Activated naive CD8-positive, alpha-beta T cell treated with anti-CD3 and anti-CD28 coated beads, Interleukin-2, amount 50 U/mL, for 24 hours (primary cell): ENCODE measurements around the gene REV3L.

Experiments used
- ATAC-seq: fragments of 150-1000 bp; cut with Tn5 transposase; one replicate; pipeline ENCODE4 v1.10.0; 2021
- DNase-seq: peaks from one replicate; pipeline ENCODE4 v3.0.0; 2021
- H3K27ac Mint-ChIP-seq: one replicate; pipeline ENCODE4 v1.8.0; 2021; ENCODE audit warnings: mild to moderate bottlenecking, mixed read lengths
- H3K27me3 Mint-ChIP-seq: one replicate; pipeline ENCODE4 v1.8.0; 2021; ENCODE audit warnings: mixed read lengths
- H3K36me3 Mint-ChIP-seq: one replicate; pipeline ENCODE4 v1.8.0; 2021; ENCODE audit warnings: low read depth, mixed read lengths
- H3K4me1 Mint-ChIP-seq: one replicate; pipeline ENCODE4 v1.8.0; 2021; ENCODE audit warnings: mixed read lengths
- H3K4me3 Mint-ChIP-seq: one replicate; pipeline ENCODE4 v1.8.0; 2021; ENCODE audit warnings: mild to moderate bottlenecking, moderate library complexity, mixed read lengths
- H3K9me3 Mint-ChIP-seq: one replicate; pipeline ENCODE4 v1.8.0; 2021; ENCODE audit warnings: mixed read lengths

The REV3L gene

GRCh38 chr6:111437573-111437972, 45.4 kb downstream of the REV3L start:
- no peak overlapping the region for H3K4me3 Mint-ChIP-seq
- peaks cover 7% of the 10 kb centered on the region for H3K36me3 Mint-ChIP-seq
- peaks cover 36% of the 10 kb centered on the region for H3K4me1 Mint-ChIP-seq
- H3K27me3 Mint-ChIP-seq, result no peaks in the 10 kb centered on the region
- H3K9me3 Mint-ChIP-seq, result peaks cover 13% of the 10 kb centered on the region
- no peak overlapping the region for H3K27ac Mint-ChIP-seq
- ATAC-seq, result no peak
- DNase-seq, result no peak

- ATAC-seq, result no peak
- H3K4me3 Mint-ChIP-seq, result no peak overlapping the region
Measured at GRCh38 chr6:111432511-111432910, 50.5 kb downstream of the REV3L start.

GRCh38 chr6:111430605-111431376, 52.2 kb downstream of the REV3L start:
- Mint-ChIP-seq H3K27me3 (no peaks in the 10 kb centered on the region), H3K27ac (no peak overlapping the region), H3K36me3 (peaks cover 31% of the 10 kb centered on the region), H3K4me3 (no peak overlapping the region), H3K4me1 (peaks cover 59% of the 10 kb centered on the region), H3K9me3 (peaks cover 32% of the 10 kb centered on the region)
- ATAC-seq (no peak), DNase-seq (no peak)

More at GRCh38 chr6:111432511-111432910, 50.5 kb downstream of the REV3L start:
- Mint-ChIP-seq H3K36me3 (peaks cover 30% of the 10 kb centered on the region), H3K27me3 (no peaks in the 10 kb centered on the region), H3K27ac (no peak overlapping the region), H3K9me3 (peaks cover 39% of the 10 kb centered on the region), H3K4me1 (peaks cover 56% of the 10 kb centered on the region)
- no peak for DNase-seq

GRCh38 chr6:111429571-111429970, 53.4 kb downstream of the REV3L start:
- Mint-ChIP-seq H3K4me1 (peaks cover 54% of the 10 kb centered on the region), H3K27ac (no peak overlapping the region), H3K4me3 (no peak overlapping the region)

GRCh38 chr6:111428811-111429210, 54.2 kb downstream of the REV3L start:
- ATAC-seq (no peak), DNase-seq (no peak)
- no peak overlapping the region for H3K27ac Mint-ChIP-seq
- H3K4me3 Mint-ChIP-seq, result no peak overlapping the region
- H3K36me3 Mint-ChIP-seq, result peaks cover 28% of the 10 kb centered on the region
- H3K4me1 Mint-ChIP-seq, result peaks cover 61% of the 10 kb centered on the region
- peaks cover 26% of the 10 kb centered on the region for H3K9me3 Mint-ChIP-seq
- H3K27me3 Mint-ChIP-seq, result no peaks in the 10 kb centered on the region

More at GRCh38 chr6:111429571-111429970, 53.4 kb downstream of the REV3L start:
- Mint-ChIP-seq H3K36me3 (peaks cover 28% of the 10 kb centered on the region), H3K27me3 (no peaks in the 10 kb centered on the region), H3K9me3 (peaks cover 26% of the 10 kb centered on the region)
- no peak for DNase-seq
- ATAC-seq, result no peak

GRCh38 chr6:111427341-111428116, 55.5 kb downstream of the REV3L start:
- peaks cover 59% of the 10 kb centered on the region for H3K4me1 Mint-ChIP-seq
- no peaks in the 10 kb centered on the region for H3K27me3 Mint-ChIP-seq
- peaks cover 26% of the 10 kb centered on the region for H3K36me3 Mint-ChIP-seq
- H3K9me3 Mint-ChIP-seq, result peaks cover 26% of the 10 kb centered on the region
- peak overlapping the region; percentile 59 for H3K4me3 Mint-ChIP-seq
- no peak for DNase-seq
- peak; percentile 90 for ATAC-seq
- no peak overlapping the region for H3K27ac Mint-ChIP-seq

GRCh38 chr6:111423960-111424846, 58.8 kb downstream of the REV3L start:
- peaks cover 14% of the 10 kb centered on the region for H3K9me3 Mint-ChIP-seq
- H3K27ac Mint-ChIP-seq, result no peak overlapping the region
- H3K36me3 Mint-ChIP-seq, result peaks cover 14% of the 10 kb centered on the region
- no peak for DNase-seq
- peaks cover 42% of the 10 kb centered on the region for H3K4me1 Mint-ChIP-seq
- ATAC-seq, result no peak
- H3K4me3 Mint-ChIP-seq, result no peak overlapping the region
- H3K27me3 Mint-ChIP-seq, result no peaks in the 10 kb centered on the region

GRCh38 chr6:111423055-111423633, 59.9 kb downstream of the REV3L start:
- Mint-ChIP-seq H3K36me3 (peaks cover 6% of the 10 kb centered on the region), H3K4me1 (peaks cover 36% of the 10 kb centered on the region), H3K9me3 (peaks cover 3% of the 10 kb centered on the region), H3K27ac (no peak overlapping the region), H3K27me3 (no peaks in the 10 kb centered on the region), H3K4me3 (no peak overlapping the region)
- peak; percentile 55 for ATAC-seq
- no peak for DNase-seq

- H3K27me3 Mint-ChIP-seq, result no peaks in the 10 kb centered on the region
- H3K9me3 Mint-ChIP-seq, result no peaks in the 10 kb centered on the region
- H3K27ac Mint-ChIP-seq, result no peak overlapping the region
- ATAC-seq, result no peak
- H3K4me1 Mint-ChIP-seq, result peaks cover 16% of the 10 kb centered on the region
- H3K36me3 Mint-ChIP-seq, result peaks cover 3% of the 10 kb centered on the region
- no peak overlapping the region for H3K4me3 Mint-ChIP-seq
- no peak for DNase-seq
Measured at GRCh38 chr6:111418971-111419693, 63.9 kb downstream of the REV3L start.

- no peak for DNase-seq
- Mint-ChIP-seq H3K27me3 (no peaks in the 10 kb centered on the region), H3K9me3 (no peaks in the 10 kb centered on the region)
Measured at GRCh38 chr6:111417946-111418345, 65.1 kb downstream of the REV3L start.

GRCh38 chr6:111417181-111417585, 65.8 kb downstream of the REV3L start:
- ATAC-seq, result no peak
- H3K36me3 Mint-ChIP-seq, result peaks cover 3% of the 10 kb centered on the region

More at GRCh38 chr6:111417946-111418345, 65.1 kb downstream of the REV3L start:
- H3K4me1 Mint-ChIP-seq, result peaks cover 4% of the 10 kb centered on the region
- no peak overlapping the region for H3K4me3 Mint-ChIP-seq
- no peak overlapping the region for H3K27ac Mint-ChIP-seq
- peaks cover 3% of the 10 kb centered on the region for H3K36me3 Mint-ChIP-seq
- ATAC-seq, result no peak

GRCh38 chr6:111416529-111416928, 66.5 kb downstream of the REV3L start:
- Mint-ChIP-seq H3K4me3 (no peak overlapping the region), H3K9me3 (no peaks in the 10 kb centered on the region), H3K27ac (no peak overlapping the region), H3K4me1 (peaks cover 1% of the 10 kb centered on the region), H3K36me3 (peaks cover 3% of the 10 kb centered on the region), H3K27me3 (no peaks in the 10 kb centered on the region)
- DNase-seq (no peak), ATAC-seq (no peak)

More at GRCh38 chr6:111417181-111417585, 65.8 kb downstream of the REV3L start:
- Mint-ChIP-seq H3K4me1 (peaks cover 2% of the 10 kb centered on the region), H3K27me3 (no peaks in the 10 kb centered on the region), H3K27ac (no peak overlapping the region), H3K4me3 (no peak overlapping the region), H3K9me3 (no peaks in the 10 kb centered on the region)
- no peak for DNase-seq

GRCh38 chr6:111414373-111414772, 68.6 kb downstream of the REV3L start:
- Mint-ChIP-seq H3K4me3 (no peak overlapping the region), H3K36me3 (peaks cover 5% of the 10 kb centered on the region)

More at GRCh38 chr6:111414373-111414772, 68.6 kb downstream of the REV3L start:
- Mint-ChIP-seq H3K27ac (no peak overlapping the region), H3K4me1 (peaks cover 16% of the 10 kb centered on the region), H3K27me3 (no peaks in the 10 kb centered on the region), H3K9me3 (no peaks in the 10 kb centered on the region)
- ATAC-seq (no peak), DNase-seq (no peak)
